ENCODE results near the gene PTPRB.

Gene PTPRB

GRCh38 chr12:70644861-70645260 lies 7.6 kb upstream of the PTPRB start:
- in situ Hi-C loops (cut with MboI; ENCODE audit: low sequenced_read_pairs): no loop called here

- in situ Hi-C loops (cut with MboI; ENCODE audit: low sequenced_read_pairs): no loop called here
Measured at GRCh38 chr12:70643939-70644338, 6.7 kb upstream of the PTPRB start.

- in situ Hi-C loops (cut with MboI; ENCODE audit: low sequenced_read_pairs): no loop called here
Measured at GRCh38 chr12:70641691-70642090, 4.5 kb upstream of the PTPRB start.

- in situ Hi-C loops (cut with MboI; ENCODE audit: low sequenced_read_pairs): no loop called here
Measured at GRCh38 chr12:70640901-70641300, 3.7 kb upstream of the PTPRB start.

- in situ Hi-C loops (cut with MboI; ENCODE audit: low sequenced_read_pairs): no loop called here
Measured at GRCh38 chr12:70639535-70639934, 2.3 kb upstream of the PTPRB start.

- in situ Hi-C loops (cut with MboI; ENCODE audit: low sequenced_read_pairs): no loop called here
Measured at GRCh38 chr12:70638639-70639360, 1.6 kb upstream of the PTPRB start.

- in situ Hi-C loops (cut with MboI; ENCODE audit: low sequenced_read_pairs): no loop called here
Measured at GRCh38 chr12:70635755-70636154, 1.5 kb downstream of the PTPRB start.

- in situ Hi-C loops (cut with MboI; ENCODE audit: low sequenced_read_pairs): no loop called here
Measured at GRCh38 chr12:70628701-70629480, 8.3 kb downstream of the PTPRB start.

GRCh38 chr12:70627677-70628076 lies 9.6 kb downstream of the PTPRB start:
- in situ Hi-C loops (cut with MboI; ENCODE audit: low sequenced_read_pairs): no loop called here

GRCh38 chr12:70626180-70626579 lies 11.0 kb downstream of the PTPRB start:
- in situ Hi-C loops (cut with MboI; ENCODE audit: low sequenced_read_pairs): no loop called here

GRCh38 chr12:70619471-70620152 lies 17.6 kb downstream of the PTPRB start:
- in situ Hi-C loops (cut with MboI; ENCODE audit: low sequenced_read_pairs): no loop called here

GRCh38 chr12:70618371-70618770 lies 18.9 kb downstream of the PTPRB start:
- in situ Hi-C loops (cut with MboI; ENCODE audit: low sequenced_read_pairs): no loop called here

GRCh38 chr12:70617450-70617849 lies 19.8 kb downstream of the PTPRB start:
- in situ Hi-C loops (cut with MboI; ENCODE audit: low sequenced_read_pairs): no loop called here

GRCh38 chr12:70615174-70615866 lies 21.9 kb downstream of the PTPRB start:
- in situ Hi-C loops (cut with MboI; ENCODE audit: low sequenced_read_pairs): no loop called here

- in situ Hi-C loops (cut with MboI; ENCODE audit: low sequenced_read_pairs): no loop called here
Measured at GRCh38 chr12:70609739-70610491, 27.3 kb downstream of the PTPRB start.

- in situ Hi-C loops (cut with MboI; ENCODE audit: low sequenced_read_pairs): no loop called here
Measured at GRCh38 chr12:70609203-70609602, 28.0 kb downstream of the PTPRB start.

GRCh38 chr12:70608184-70608583 lies 29.0 kb downstream of the PTPRB start:
- in situ Hi-C loops (cut with MboI; ENCODE audit: low sequenced_read_pairs): no loop called here

GRCh38 chr12:70607107-70607506 lies 30.1 kb downstream of the PTPRB start:
- in situ Hi-C loops (cut with MboI; ENCODE audit: low sequenced_read_pairs): no loop called here

GRCh38 chr12:70605976-70606375 lies 31.3 kb downstream of the PTPRB start:
- in situ Hi-C loops (cut with MboI; ENCODE audit: low sequenced_read_pairs): no loop called here

GRCh38 chr12:70604662-70605061 lies 32.6 kb downstream of the PTPRB start:
- in situ Hi-C loops (cut with MboI; ENCODE audit: low sequenced_read_pairs): no loop called here

Data from HL-60/S4 treated with retinoic acid at 250 ng/mL for 4 days and 3 days (cell line).